ENCODE results near the gene PDE4D. TPM values are rescaled to one million over a fixed set of nuclear protein-coding genes. Genes with fewer than 3 reads are reported as not detected.

The PDE4D gene
- total and polyA plus RNA-seq, 10 of the 15 experiments (the other 5 are each of a cell fraction or from before 2014, with no cell fraction given) = 0.87 to 4.1 (median 2.2) TPM

- TF ChIP-seq ATF7 (IDR thresholded peaks at IDR 0.05; ENCODE audit: low read depth) (0 out of 2 replicates have a peak, but pooled peaks have one; percentile 11), CHD1 (IDR thresholded peaks at IDR 0.05; ENCODE audit: low read depth, low read length) (no peak), BCL11A (IDR thresholded peaks at IDR 0.05; ENCODE audit: low read depth, low read length) (0 out of 2 replicates have a peak, but pooled peaks have one; percentile 7), RUNX3 (IDR thresholded peaks at IDR 0.05; ENCODE audit: low read length) (0 out of 2 replicates have a peak, but pooled peaks have one; percentile 16), NR2F1 (conservative IDR thresholded peaks at IDR 0.05) (peak; percentile 98), MEF2B (IDR thresholded peaks at IDR 0.05; ENCODE audit: partially characterized antibody, poor library complexity, severe bottlenecking) (peak; percentile 60), RAD51 (IDR thresholded peaks at IDR 0.05) (0 out of 2 replicates have a peak, but pooled peaks have one; percentile 32), YBX1 (IDR thresholded peaks at IDR 0.05) (no peak), TCF12 (IDR thresholded peaks at IDR 0.05; ENCODE audit: low read depth, low read length) (no peak), HDGF (IDR thresholded peaks at IDR 0.05) (no peak), BACH1 (IDR thresholded peaks at IDR 0.05; ENCODE audit: borderline replicate concordance) (no peak), PAX5 (IDR thresholded peaks at IDR 0.05; ENCODE audit: borderline replicate concordance, low read depth, low read length) (peak; percentile 62; the same call in 1 of the 2 replicates), RCOR1 (conservative IDR thresholded peaks at IDR 0.05; ENCODE audit: low read depth, low read length) (no peak), IRF4 (IDR thresholded peaks at IDR 0.05; ENCODE audit: low read depth, low read length) (peak; percentile 34; the same call in 1 of the 2 replicates), ETV6 (conservative IDR thresholded peaks at IDR 0.05 in 1 of 2, IDR thresholded peaks at IDR 0.05 in 1 of 2; ENCODE audit: borderline replicate concordance in 1 of 2, low read depth in 1 of 2) (no peak), NFXL1 (IDR thresholded peaks at IDR 0.05; ENCODE audit: borderline replicate concordance) (no peak), RB1 (IDR thresholded peaks at IDR 0.05; ENCODE audit: borderline replicate concordance) (no peak), NRF1 (conservative IDR thresholded peaks at IDR 0.05; ENCODE audit: low read depth, low read length) (no peak), PML (IDR thresholded peaks at IDR 0.05; ENCODE audit: low read length) (no peak)
- TF ChIP-seq, protein P1, sequence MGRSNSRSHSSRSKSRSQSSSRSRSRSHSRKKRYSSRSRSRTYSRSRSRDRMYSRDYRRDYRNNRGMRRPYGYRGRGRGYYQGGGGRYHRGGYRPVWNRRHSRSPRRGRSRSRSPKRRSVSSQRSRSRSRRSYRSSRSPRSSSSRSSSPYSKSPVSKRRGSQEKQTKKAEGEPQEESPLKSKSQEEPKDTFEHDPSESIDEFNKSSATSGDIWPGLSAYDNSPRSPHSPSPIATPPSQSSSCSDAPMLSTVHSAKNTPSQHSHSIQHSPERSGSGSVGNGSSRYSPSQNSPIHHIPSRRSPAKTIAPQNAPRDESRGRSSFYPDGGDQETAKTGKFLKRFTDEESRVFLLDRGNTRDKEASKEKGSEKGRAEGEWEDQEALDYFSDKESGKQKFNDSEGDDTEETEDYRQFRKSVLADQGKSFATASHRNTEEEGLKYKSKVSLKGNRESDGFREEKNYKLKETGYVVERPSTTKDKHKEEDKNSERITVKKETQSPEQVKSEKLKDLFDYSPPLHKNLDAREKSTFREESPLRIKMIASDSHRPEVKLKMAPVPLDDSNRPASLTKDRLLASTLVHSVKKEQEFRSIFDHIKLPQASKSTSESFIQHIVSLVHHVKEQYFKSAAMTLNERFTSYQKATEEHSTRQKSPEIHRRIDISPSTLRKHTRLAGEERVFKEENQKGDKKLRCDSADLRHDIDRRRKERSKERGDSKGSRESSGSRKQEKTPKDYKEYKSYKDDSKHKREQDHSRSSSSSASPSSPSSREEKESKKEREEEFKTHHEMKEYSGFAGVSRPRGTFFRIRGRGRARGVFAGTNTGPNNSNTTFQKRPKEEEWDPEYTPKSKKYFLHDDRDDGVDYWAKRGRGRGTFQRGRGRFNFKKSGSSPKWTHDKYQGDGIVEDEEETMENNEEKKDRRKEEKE (IDR thresholded peaks at IDR 0.05) = no peak
- TF ChIP-seq, protein P2, sequence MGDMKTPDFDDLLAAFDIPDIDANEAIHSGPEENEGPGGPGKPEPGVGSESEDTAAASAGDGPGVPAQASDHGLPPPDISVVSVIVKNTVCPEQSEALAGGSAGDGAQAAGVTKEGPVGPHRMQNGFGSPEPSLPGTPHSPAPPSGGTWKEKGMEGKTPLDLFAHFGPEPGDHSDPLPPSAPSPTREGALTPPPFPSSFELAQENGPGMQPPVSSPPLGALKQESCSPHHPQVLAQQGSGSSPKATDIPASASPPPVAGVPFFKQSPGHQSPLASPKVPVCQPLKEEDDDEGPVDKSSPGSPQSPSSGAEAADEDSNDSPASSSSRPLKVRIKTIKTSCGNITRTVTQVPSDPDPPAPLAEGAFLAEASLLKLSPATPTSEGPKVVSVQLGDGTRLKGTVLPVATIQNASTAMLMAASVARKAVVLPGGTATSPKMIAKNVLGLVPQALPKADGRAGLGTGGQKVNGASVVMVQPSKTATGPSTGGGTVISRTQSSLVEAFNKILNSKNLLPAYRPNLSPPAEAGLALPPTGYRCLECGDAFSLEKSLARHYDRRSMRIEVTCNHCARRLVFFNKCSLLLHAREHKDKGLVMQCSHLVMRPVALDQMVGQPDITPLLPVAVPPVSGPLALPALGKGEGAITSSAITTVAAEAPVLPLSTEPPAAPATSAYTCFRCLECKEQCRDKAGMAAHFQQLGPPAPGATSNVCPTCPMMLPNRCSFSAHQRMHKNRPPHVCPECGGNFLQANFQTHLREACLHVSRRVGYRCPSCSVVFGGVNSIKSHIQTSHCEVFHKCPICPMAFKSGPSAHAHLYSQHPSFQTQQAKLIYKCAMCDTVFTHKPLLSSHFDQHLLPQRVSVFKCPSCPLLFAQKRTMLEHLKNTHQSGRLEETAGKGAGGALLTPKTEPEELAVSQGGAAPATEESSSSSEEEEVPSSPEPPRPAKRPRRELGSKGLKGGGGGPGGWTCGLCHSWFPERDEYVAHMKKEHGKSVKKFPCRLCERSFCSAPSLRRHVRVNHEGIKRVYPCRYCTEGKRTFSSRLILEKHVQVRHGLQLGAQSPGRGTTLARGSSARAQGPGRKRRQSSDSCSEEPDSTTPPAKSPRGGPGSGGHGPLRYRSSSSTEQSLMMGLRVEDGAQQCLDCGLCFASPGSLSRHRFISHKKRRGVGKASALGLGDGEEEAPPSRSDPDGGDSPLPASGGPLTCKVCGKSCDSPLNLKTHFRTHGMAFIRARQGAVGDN (IDR thresholded peaks at IDR 0.05) = peak; percentile 57; the same call in 1 of the 2 replicates
These were observed 749.6 kb downstream of the PDE4D start (continued) for GRCh38 chr5:59143926-59144333.

Data from GM12878 (cell line).